ENCODE data around the gene THADA.
"Not testable (repeated sequence)": the region's sequence is repeated elsewhere in the genome, so short reads cannot be mapped to it uniquely, and the experiment has no call there.

Gene THADA

GRCh38 chr2:43300781-43301583, 294.9 kb downstream of the THADA start:
- Histone ChIP-seq H3K9me3 (ENCODE audit: insufficient read depth, low read length) (peaks cover 10% of the 10 kb centered on the region; the same call in 1 of the 2 replicates), H3K27me3 (ENCODE audit: insufficient read depth, insufficient read length) (no peaks in the 10 kb centered on the region), H3K4me3 (ENCODE audit: insufficient read length, low read depth) (no peak overlapping the region), H3K36me3 (ENCODE audit: insufficient read depth, insufficient read length, low read length) (no peaks in the 10 kb centered on the region), H3K9ac (ENCODE audit: insufficient read length, low read depth) (no peak overlapping the region), H3K4me1 (ENCODE audit: insufficient read depth, insufficient read length) (peaks cover 6% of the 10 kb centered on the region)
- TF ChIP-seq YY1 (IDR thresholded peaks at IDR 0.05; ENCODE audit: insufficient read depth, insufficient read length) (no peak), SUZ12 (IDR thresholded peaks at IDR 0.05; ENCODE audit: extremely low read depth, insufficient read depth, insufficient read length) (no peak), ZNF274 (IDR thresholded peaks at IDR 0.05; ENCODE audit: low read depth, low read length) (no peak)
- no peak for DNase-seq (ENCODE audit: low read depth, low spot score)

GRCh38 chr2:43300222-43300621, 295.6 kb downstream of the THADA start:
- DNase-seq (ENCODE audit: low read depth, low spot score): no peak
- Histone ChIP-seq H3K4me1 (ENCODE audit: insufficient read depth, insufficient read length) (peaks cover 6% of the 10 kb centered on the region), H3K9ac (ENCODE audit: insufficient read length, low read depth) (no peak overlapping the region), H3K27me3 (ENCODE audit: insufficient read depth, insufficient read length) (no peaks in the 10 kb centered on the region), H3K4me3 (ENCODE audit: insufficient read length, low read depth) (no peak overlapping the region), H3K36me3 (ENCODE audit: insufficient read depth, insufficient read length, low read length) (no peaks in the 10 kb centered on the region), H3K9me3 (ENCODE audit: insufficient read depth, low read length) (peaks cover 10% of the 10 kb centered on the region; the same call in 1 of the 2 replicates)
- no peak for TF ChIP-seq ZNF274 (IDR thresholded peaks at IDR 0.05; ENCODE audit: low read depth, low read length)
- no peak for TF ChIP-seq SUZ12 (IDR thresholded peaks at IDR 0.05; ENCODE audit: extremely low read depth, insufficient read depth, insufficient read length)
- TF ChIP-seq YY1 (IDR thresholded peaks at IDR 0.05; ENCODE audit: insufficient read depth, insufficient read length): no peak

GRCh38 chr2:43298500-43298899, 297.3 kb downstream of the THADA start:
- peaks cover 10% of the 10 kb centered on the region; the same call in 1 of the 2 replicates for H3K9me3 ChIP-seq (ENCODE audit: insufficient read depth, low read length)
- H3K36me3 ChIP-seq (ENCODE audit: insufficient read depth, insufficient read length, low read length): no peaks in the 10 kb centered on the region
- H3K9ac ChIP-seq (ENCODE audit: insufficient read length, low read depth): no peak overlapping the region
- H3K4me3 ChIP-seq (ENCODE audit: insufficient read length, low read depth): no peak overlapping the region
- peaks cover 6% of the 10 kb centered on the region for H3K4me1 ChIP-seq (ENCODE audit: insufficient read depth, insufficient read length)
- H3K27me3 ChIP-seq (ENCODE audit: insufficient read depth, insufficient read length): no peaks in the 10 kb centered on the region
- TF ChIP-seq YY1 (IDR thresholded peaks at IDR 0.05; ENCODE audit: insufficient read depth, insufficient read length) (no peak), ZNF274 (IDR thresholded peaks at IDR 0.05; ENCODE audit: low read depth, low read length) (no peak), SUZ12 (IDR thresholded peaks at IDR 0.05; ENCODE audit: extremely low read depth, insufficient read depth, insufficient read length) (no peak)
- DNase-seq (ENCODE audit: low read depth, low spot score): no peak

GRCh38 chr2:43297740-43298139, 298.1 kb downstream of the THADA start:
- H3K27me3 ChIP-seq (ENCODE audit: insufficient read depth, insufficient read length); H3K4me1 ChIP-seq (ENCODE audit: insufficient read depth, insufficient read length): not testable (repeated sequence)

GRCh38 chr2:43294973-43295603, 300.8 kb downstream of the THADA start:
- H3K4me3 ChIP-seq (ENCODE audit: insufficient read length, low read depth): no peak overlapping the region
- no peak for TF ChIP-seq YY1 (IDR thresholded peaks at IDR 0.05; ENCODE audit: insufficient read depth, insufficient read length)
- no peak for TF ChIP-seq SUZ12 (IDR thresholded peaks at IDR 0.05; ENCODE audit: extremely low read depth, insufficient read depth, insufficient read length)
- no peak for TF ChIP-seq ZNF274 (IDR thresholded peaks at IDR 0.05; ENCODE audit: low read depth, low read length)
- no peaks in the 10 kb centered on the region for H3K4me1 ChIP-seq (ENCODE audit: insufficient read depth, insufficient read length)
- no peak overlapping the region for H3K9ac ChIP-seq (ENCODE audit: insufficient read length, low read depth)
- DNase-seq (ENCODE audit: low read depth, low spot score): no peak
- peaks cover 10% of the 10 kb centered on the region; the same call in 1 of the 2 replicates for H3K9me3 ChIP-seq (ENCODE audit: insufficient read depth, low read length)
- no peaks in the 10 kb centered on the region for H3K27me3 ChIP-seq (ENCODE audit: insufficient read depth, insufficient read length)
- H3K36me3 ChIP-seq (ENCODE audit: insufficient read depth, insufficient read length, low read length): peaks cover 11% of the 10 kb centered on the region

More at GRCh38 chr2:43297740-43298139, 298.1 kb downstream of the THADA start:
- H3K9ac ChIP-seq (ENCODE audit: insufficient read length, low read depth); H3K36me3 ChIP-seq (ENCODE audit: insufficient read depth, insufficient read length, low read length); H3K4me3 ChIP-seq (ENCODE audit: insufficient read length, low read depth); DNase-seq (ENCODE audit: low read depth, low spot score): not testable (repeated sequence)
- peaks cover 10% of the 10 kb centered on the region; the same call in 1 of the 2 replicates for H3K9me3 ChIP-seq (ENCODE audit: insufficient read depth, low read length)

GRCh38 chr2:43293744-43294695, 301.8 kb downstream of the THADA start:
- Histone ChIP-seq H3K4me1 (ENCODE audit: insufficient read depth, insufficient read length) (no peaks in the 10 kb centered on the region), H3K4me3 (ENCODE audit: insufficient read length, low read depth) (no peak overlapping the region), H3K9ac (ENCODE audit: insufficient read length, low read depth) (no peak overlapping the region), H3K27me3 (ENCODE audit: insufficient read depth, insufficient read length) (no peaks in the 10 kb centered on the region), H3K9me3 (ENCODE audit: insufficient read depth, low read length) (peaks cover 10% of the 10 kb centered on the region; the same call in 1 of the 2 replicates), H3K36me3 (ENCODE audit: insufficient read depth, insufficient read length, low read length) (peaks cover 11% of the 10 kb centered on the region)
- no peak for DNase-seq (ENCODE audit: low read depth, low spot score)
- TF ChIP-seq ZNF274 (IDR thresholded peaks at IDR 0.05; ENCODE audit: low read depth, low read length) (no peak), SUZ12 (IDR thresholded peaks at IDR 0.05; ENCODE audit: extremely low read depth, insufficient read depth, insufficient read length) (no peak), YY1 (IDR thresholded peaks at IDR 0.05; ENCODE audit: insufficient read depth, insufficient read length) (no peak)

Data from NT2/D1 (cell line).